HEK293T (cell line): ENCODE results near the gene ARHGAP28.

Experiments used
- CTCF ChIA-PET: fragments of 350-600 bp; formaldehyde crosslinking; extraction: SDS; loops from one replicate; lab custom pipeline; 2021; ENCODE audit warnings: antibody characterized with exemption, inconsistent platforms; lab: Yijun Ruan, JAX
- POLR2A ChIA-PET: fragments of 350-600 bp; formaldehyde crosslinking; extraction: SDS; loops from one replicate; lab custom pipeline; 2020; ENCODE audit warnings: antibody characterized with exemption, inconsistent platforms; lab: Yijun Ruan, JAX
- DNase-seq: peaks from one replicate; pipeline ENCODE4 v3.0.0; 2012; ENCODE audit warnings: mixed read lengths; ENCODE audit errors: extremely low spot score
- ARNT ChIP-seq: fragments of 450-650 bp; IDR thresholded peaks from 2 replicates; pipeline ENCODE4 v1.6.1; 2017; ENCODE audit warnings: mild to moderate bottlenecking
- BHLHE40 ChIP-seq: fragments of 450-650 bp; IDR thresholded peaks from 2 replicates; pipeline ENCODE4 v1.6.1; 2016; ENCODE audit warnings: mild to moderate bottlenecking, moderate library complexity, borderline replicate concordance
- CTBP1 ChIP-seq: fragments of 450-650 bp; IDR thresholded peaks from 2 replicates; pipeline ENCODE4 v1.6.1; 2016; ENCODE audit warnings: borderline replicate concordance
- ELF4 ChIP-seq: fragments of 450-650 bp; IDR thresholded peaks from 2 replicates; pipeline ENCODE4 v1.6.1; 2017; ENCODE audit warnings: antibody characterized with exemption
- FOXA1 ChIP-seq: fragments of 450-650 bp; IDR thresholded peaks from 2 replicates; pipeline ENCODE4 v1.6.1; 2016; ENCODE audit warnings: mild to moderate bottlenecking
- FOXK2 ChIP-seq: fragments of 450-650 bp; IDR thresholded peaks from 2 replicates; pipeline ENCODE4 v1.6.1; 2016; ENCODE audit warnings: mild to moderate bottlenecking
- FOXM1 ChIP-seq: fragments of 450-650 bp; IDR thresholded peaks from 2 replicates; pipeline ENCODE4 v1.6.1; 2017; ENCODE audit warnings: mild to moderate bottlenecking, borderline replicate concordance
- HDGF ChIP-seq: fragments of 450-650 bp; IDR thresholded peaks from 2 replicates; pipeline ENCODE4 v1.6.1; 2017; ENCODE audit warnings: antibody characterized with exemption, borderline replicate concordance
- L3MBTL2 ChIP-seq: fragments of 450-650 bp; conservative IDR thresholded peaks from 2 replicates; pipeline ENCODE4 v1.6.1; 2016; ENCODE audit warnings: mild to moderate bottlenecking
- LEF1 ChIP-seq: fragments of 450-650 bp; IDR thresholded peaks from 2 replicates; pipeline ENCODE4 v1.6.1; 2017; ENCODE audit warnings: mild to moderate bottlenecking, borderline replicate concordance
- NFRKB ChIP-seq: fragments of 450-650 bp; IDR thresholded peaks from 2 replicates; pipeline ENCODE4 v1.6.1; 2016; ENCODE audit warnings: mild to moderate bottlenecking, moderate library complexity
- PKNOX1 ChIP-seq: fragments of 450-650 bp; IDR thresholded peaks from 2 replicates; pipeline ENCODE4 v1.6.1; 2016
- SP1 ChIP-seq: fragments of 450-650 bp; IDR thresholded peaks from 2 replicates; pipeline ENCODE4 v1.6.1; 2017
- SUZ12 ChIP-seq: fragments of 450-650 bp; IDR thresholded peaks from 2 replicates; pipeline ENCODE4 v1.6.1; 2016; ENCODE audit warnings: mild to moderate bottlenecking
- TARDBP ChIP-seq: fragments of 450-650 bp; IDR thresholded peaks from 2 replicates; pipeline ENCODE4 v1.6.1; 2016
- ZNF384 ChIP-seq: fragments of 450-650 bp; IDR thresholded peaks from 2 replicates; pipeline ENCODE4 v1.6.1; 2016

ARHGAP28 gene

DNA sequence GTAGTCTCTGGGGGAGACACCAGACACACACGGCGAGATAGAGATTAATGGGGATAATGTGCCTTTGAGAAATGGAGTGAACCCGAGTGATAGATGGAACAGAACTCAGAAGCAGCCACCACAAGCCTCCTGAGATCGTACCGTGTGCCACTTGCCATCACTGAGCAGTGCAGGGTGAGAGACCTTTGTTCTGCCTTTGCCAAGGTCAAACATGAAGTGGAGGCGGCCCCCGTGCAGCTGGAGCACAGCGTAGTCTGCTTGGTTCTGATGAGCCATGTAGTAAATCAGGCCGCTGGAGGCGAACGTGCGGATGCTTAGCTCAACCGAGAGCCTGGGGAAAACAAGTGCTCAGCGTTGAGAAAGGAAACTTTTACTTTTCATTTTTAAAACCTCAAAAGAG is 221.1 kb downstream of the ARHGAP28 start:
- CTCF ChIA-PET = no interaction called here
- no peak for DNase-seq
- POLR2A ChIA-PET = no interaction called here
- no peak for TF ChIP-seq SP1
- no peak for TF ChIP-seq HDGF
- TF ChIP-seq PKNOX1 = no peak
- TF ChIP-seq TARDBP = no peak
- no peak for TF ChIP-seq ZNF384
- TF ChIP-seq ELF4 = no peak
- TF ChIP-seq L3MBTL2 = no peak
- TF ChIP-seq ARNT = no peak

GRCh38 chr18:6951336-6952090 is 222.0 kb downstream of the ARHGAP28 start:
- ChIA-PET CTCF (no interaction called here), POLR2A (no interaction called here)
- no peak for DNase-seq
- TF ChIP-seq ZNF384 (no peak), FOXA1 (no peak), FOXM1 (no peak), L3MBTL2 (no peak), PKNOX1 (no peak), TARDBP (no peak)

- DNase-seq = no peak
- CTCF ChIA-PET = no interaction called here
- POLR2A ChIA-PET = no interaction called here
Measured at GRCh38 chr18:6954501-6954900, 225.0 kb downstream of the ARHGAP28 start.

DNA sequence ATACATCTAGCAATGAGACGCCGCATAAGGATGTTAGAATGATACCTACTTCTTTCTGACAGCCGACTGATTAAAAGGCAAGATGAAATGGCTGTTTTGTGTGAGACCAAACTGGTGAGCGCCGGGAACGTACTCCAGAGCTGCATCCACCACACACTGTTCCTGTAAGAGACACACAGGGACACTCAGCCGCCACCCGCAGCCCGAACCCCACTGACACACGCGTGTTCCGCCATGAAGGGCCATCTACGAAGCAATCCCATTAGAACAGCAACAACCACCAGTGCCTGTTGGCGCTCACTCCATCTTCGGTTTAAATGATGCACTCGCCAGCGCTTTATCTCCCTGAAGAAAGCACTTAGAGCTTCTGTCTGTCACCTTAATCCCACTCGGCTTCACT is 225.8 kb downstream of the ARHGAP28 start:
- TF ChIP-seq PKNOX1 = no peak
- TF ChIP-seq ZNF384 = no peak
- no peak for TF ChIP-seq L3MBTL2
- no peak for TF ChIP-seq NFRKB
- POLR2A ChIA-PET = no interaction called here
- no peak for DNase-seq
- CTCF ChIA-PET = no interaction called here

More at GRCh38 chr18:6954501-6954900, 225.0 kb downstream of the ARHGAP28 start:
- TF ChIP-seq TARDBP = no peak

GRCh38 chr18:6956495-6956894 is 227.0 kb downstream of the ARHGAP28 start:
- DNase-seq = no peak
- TF ChIP-seq ZNF384 (no peak), ARNT (no peak), HDGF (no peak), LEF1 (no peak), FOXA1 (no peak), BHLHE40 (no peak), L3MBTL2 (no peak), TARDBP (no peak), ELF4 (no peak), FOXK2 (no peak), NFRKB (no peak), SUZ12 (no peak), FOXM1 (no peak), SP1 (no peak)
- ChIA-PET POLR2A (no interaction called here), CTCF (no interaction called here)

GRCh38 chr18:6956999-6957398 is 227.5 kb downstream of the ARHGAP28 start:
- ChIA-PET POLR2A (no interaction called here), CTCF (no interaction called here)
- no peak for DNase-seq
- no peak for TF ChIP-seq ARNT
- no peak for TF ChIP-seq ZNF384
- TF ChIP-seq PKNOX1 = no peak
- no peak for TF ChIP-seq TARDBP
- no peak for TF ChIP-seq FOXA1

DNA sequence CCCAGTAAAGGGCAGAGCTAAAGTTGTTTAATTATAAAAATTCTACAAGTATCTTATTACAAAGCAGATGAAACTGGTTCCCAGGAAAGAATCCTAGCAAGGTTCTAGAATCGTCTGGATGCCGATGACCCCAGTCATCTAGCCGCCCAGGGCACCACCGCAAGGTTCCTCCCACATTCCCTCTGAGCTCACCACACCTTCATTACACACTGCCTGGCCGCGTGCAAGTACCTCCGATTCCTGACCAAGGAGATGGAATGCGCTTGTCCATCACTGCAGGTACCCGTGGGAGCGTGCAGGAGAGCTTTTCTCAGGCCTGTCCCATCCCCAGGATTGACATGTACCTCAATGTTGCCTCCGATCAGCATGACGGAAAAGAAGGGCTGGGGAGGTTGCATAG is 229.6 kb downstream of the ARHGAP28 start:
- ChIA-PET POLR2A (no interaction called here), CTCF (no interaction called here)
- DNase-seq = no peak
- TF ChIP-seq L3MBTL2 = no peak
- TF ChIP-seq FOXK2 = no peak
- no peak for TF ChIP-seq CTBP1
- no peak for TF ChIP-seq ZNF384
- TF ChIP-seq HDGF = no peak
- no peak for TF ChIP-seq BHLHE40
- no peak for TF ChIP-seq ARNT
- no peak for TF ChIP-seq PKNOX1
